ENCODE data around the gene RELCH.

DNA sequence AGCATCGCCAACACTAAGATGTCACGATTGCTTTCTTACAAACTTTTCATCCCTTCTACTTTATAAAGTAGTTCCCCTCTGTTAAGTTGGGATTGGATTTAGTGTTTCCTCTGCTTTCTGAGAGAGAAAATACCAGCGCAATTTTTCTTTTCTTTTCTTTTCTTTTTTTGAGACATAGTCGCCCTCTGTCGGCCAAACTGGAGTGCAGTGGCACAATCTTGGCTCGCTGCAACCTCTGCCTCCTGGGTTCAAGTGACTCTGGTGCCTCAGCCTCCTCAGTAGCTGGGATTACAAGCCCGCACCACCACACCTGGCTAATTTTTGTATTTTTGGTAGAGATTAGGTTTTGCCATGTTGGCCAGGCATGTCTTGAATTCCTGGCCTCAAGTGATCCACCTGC is 9.0 kb downstream of the RELCH start:
- TF ChIP-seq POLR2A (IDR thresholded peaks at IDR 0.05; ENCODE audit: low read depth, low read length) (no peak), POLR2AphosphoS5 (IDR thresholded peaks at IDR 0.05; ENCODE audit: low read depth, low read length) (no peak), TAF1 (IDR thresholded peaks at IDR 0.05; ENCODE audit: borderline replicate concordance, low read depth, low read length) (no peak)

All from GM12892 (cell line).